Measurements from ENCODE around the gene ST6GALNAC6. TPM values are rescaled to one million over a fixed set of nuclear protein-coding genes. Genes with fewer than 3 reads are reported as not detected.
"Not testable (repeated sequence)": the region's sequence is repeated elsewhere in the genome, so short reads cannot be mapped to it uniquely, and the experiment has no call there.

ST6GALNAC6 gene
- total RNA-seq, 1 donor from 2014 or later = 80.0 TPM

DNA sequence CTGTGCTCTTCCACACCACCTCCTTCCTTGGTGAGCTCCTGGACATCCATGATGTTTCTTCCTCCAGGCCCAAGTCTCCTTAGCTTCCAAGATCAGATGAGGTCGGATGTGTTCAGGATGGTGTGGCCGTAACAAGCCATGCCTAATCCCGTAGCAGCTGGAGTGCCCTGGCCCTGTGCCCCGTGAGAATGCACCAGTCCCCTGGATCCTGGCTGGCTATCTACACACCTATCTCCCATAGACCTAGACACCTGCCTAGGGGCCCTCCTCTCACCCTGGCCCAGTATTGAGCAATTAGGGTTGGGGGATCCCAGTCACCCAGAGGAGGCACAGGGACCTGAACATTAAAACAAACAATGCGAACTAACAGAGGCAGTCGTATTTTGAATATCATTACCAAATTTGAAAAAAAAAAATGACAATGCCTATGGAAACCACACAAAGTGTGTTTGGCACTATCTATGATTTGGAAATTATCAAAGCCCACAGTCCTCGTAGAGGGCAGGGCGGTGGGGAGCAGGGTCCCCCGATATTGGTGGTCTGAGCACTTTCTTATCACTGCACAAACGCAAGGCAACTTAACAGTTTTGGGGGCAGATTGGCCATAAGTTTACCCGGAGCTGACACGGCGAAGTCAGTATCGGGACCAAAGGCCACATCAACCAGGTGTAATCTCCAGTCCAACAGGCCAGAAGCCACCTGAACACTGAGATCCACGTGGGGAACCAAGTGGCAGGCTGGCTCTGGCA, 58.1 kb downstream of the ST6GALNAC6 start:
- TF ChIP-seq, protein P1, sequence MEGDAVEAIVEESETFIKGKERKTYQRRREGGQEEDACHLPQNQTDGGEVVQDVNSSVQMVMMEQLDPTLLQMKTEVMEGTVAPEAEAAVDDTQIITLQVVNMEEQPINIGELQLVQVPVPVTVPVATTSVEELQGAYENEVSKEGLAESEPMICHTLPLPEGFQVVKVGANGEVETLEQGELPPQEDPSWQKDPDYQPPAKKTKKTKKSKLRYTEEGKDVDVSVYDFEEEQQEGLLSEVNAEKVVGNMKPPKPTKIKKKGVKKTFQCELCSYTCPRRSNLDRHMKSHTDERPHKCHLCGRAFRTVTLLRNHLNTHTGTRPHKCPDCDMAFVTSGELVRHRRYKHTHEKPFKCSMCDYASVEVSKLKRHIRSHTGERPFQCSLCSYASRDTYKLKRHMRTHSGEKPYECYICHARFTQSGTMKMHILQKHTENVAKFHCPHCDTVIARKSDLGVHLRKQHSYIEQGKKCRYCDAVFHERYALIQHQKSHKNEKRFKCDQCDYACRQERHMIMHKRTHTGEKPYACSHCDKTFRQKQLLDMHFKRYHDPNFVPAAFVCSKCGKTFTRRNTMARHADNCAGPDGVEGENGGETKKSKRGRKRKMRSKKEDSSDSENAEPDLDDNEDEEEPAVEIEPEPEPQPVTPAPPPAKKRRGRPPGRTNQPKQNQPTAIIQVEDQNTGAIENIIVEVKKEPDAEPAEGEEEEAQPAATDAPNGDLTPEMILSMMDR (IDR thresholded peaks at IDR 0.05; ENCODE audit: unreplicated experiment) = no peak
- H3K36me3 Mint-ChIP-seq (ENCODE audit: low read depth, unreplicated experiment) = peaks cover 24% of the 10 kb centered on the region
- H3K4me3 Mint-ChIP-seq (ENCODE audit: unreplicated experiment) = peak overlapping the region; percentile 63
- no peaks in the 10 kb centered on the region for H3K9me3 Mint-ChIP-seq (ENCODE audit: unreplicated experiment)
- no peak for DNase-seq (ENCODE audit: low spot score)
- H3K4me1 Mint-ChIP-seq (ENCODE audit: unreplicated experiment) = peaks cover 70% of the 10 kb centered on the region
- H3K27ac Mint-ChIP-seq (ENCODE audit: unreplicated experiment) = peak overlapping the region; percentile 63
- H3K27me3 Mint-ChIP-seq (ENCODE audit: unreplicated experiment) = peaks cover 7% of the 10 kb centered on the region

DNA sequence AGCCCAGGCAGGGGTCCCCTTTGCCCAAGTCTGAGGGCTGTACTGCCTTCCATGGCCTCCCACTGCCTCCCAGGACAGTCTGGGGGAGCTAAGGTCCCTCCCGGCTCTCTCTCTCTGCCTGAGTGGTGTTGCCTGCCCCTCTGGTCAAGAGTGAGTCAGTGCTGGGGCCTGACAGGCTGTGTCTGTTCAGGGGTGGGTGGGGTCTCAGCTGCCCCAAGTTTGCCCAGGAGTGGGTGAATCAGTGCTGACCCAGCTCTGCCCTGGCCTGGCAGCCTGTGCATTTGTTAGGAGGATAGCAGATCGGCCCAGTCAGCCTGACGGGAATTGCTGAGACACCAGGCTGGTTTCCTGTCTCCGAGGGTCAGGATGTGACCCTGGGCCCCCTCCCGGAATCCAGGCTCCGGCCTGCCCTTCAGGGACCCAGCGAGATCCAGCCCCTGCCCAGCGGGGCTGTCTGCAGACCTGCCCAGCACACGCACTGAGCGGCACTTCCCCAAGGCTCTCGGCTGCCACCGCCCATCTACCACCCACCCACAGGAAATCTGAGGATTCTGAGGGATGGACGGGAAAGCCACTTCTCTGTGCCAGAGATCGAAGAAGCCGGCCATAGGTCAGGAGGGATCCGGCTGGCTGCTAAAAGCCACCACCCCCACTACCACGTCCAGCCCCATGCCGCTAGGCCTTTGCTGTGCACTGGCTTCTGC, 60.9 kb downstream of the ST6GALNAC6 start:
- peak; percentile 69 for DNase-seq (ENCODE audit: low spot score)
- H3K36me3 Mint-ChIP-seq (ENCODE audit: low read depth, unreplicated experiment) = peaks cover 24% of the 10 kb centered on the region
- no peaks in the 10 kb centered on the region for H3K9me3 Mint-ChIP-seq (ENCODE audit: unreplicated experiment)
- H3K4me3 Mint-ChIP-seq (ENCODE audit: unreplicated experiment) = no peak overlapping the region
- TF ChIP-seq, protein P1 (IDR thresholded peaks at IDR 0.05; ENCODE audit: unreplicated experiment) = no peak
- peaks cover 66% of the 10 kb centered on the region for H3K4me1 Mint-ChIP-seq (ENCODE audit: unreplicated experiment)
- peak overlapping the region; percentile 95 for H3K27ac Mint-ChIP-seq (ENCODE audit: unreplicated experiment)
- H3K27me3 Mint-ChIP-seq (ENCODE audit: unreplicated experiment) = peaks cover 7% of the 10 kb centered on the region

GRCh38 chr9:127837346-127837745, 62.1 kb downstream of the ST6GALNAC6 start:
- DNase-seq (ENCODE audit: low spot score) = no peak
- Mint-ChIP-seq H3K36me3 (ENCODE audit: low read depth, unreplicated experiment) (peaks cover 26% of the 10 kb centered on the region), H3K27ac (ENCODE audit: unreplicated experiment) (peak overlapping the region; percentile 50), H3K27me3 (ENCODE audit: unreplicated experiment) (peaks cover 6% of the 10 kb centered on the region), H3K9me3 (ENCODE audit: unreplicated experiment) (no peaks in the 10 kb centered on the region), H3K4me1 (ENCODE audit: unreplicated experiment) (peaks cover 61% of the 10 kb centered on the region), H3K4me3 (ENCODE audit: unreplicated experiment) (peak overlapping the region; percentile 29)
- TF ChIP-seq, protein P1 (IDR thresholded peaks at IDR 0.05; ENCODE audit: unreplicated experiment) = no peak

GRCh38 chr9:127836561-127836960, 62.8 kb downstream of the ST6GALNAC6 start:
- H3K9me3 Mint-ChIP-seq (ENCODE audit: unreplicated experiment); H3K4me3 Mint-ChIP-seq (ENCODE audit: unreplicated experiment); DNase-seq (ENCODE audit: low spot score); H3K27me3 Mint-ChIP-seq (ENCODE audit: unreplicated experiment): not testable (repeated sequence)
- peak overlapping the region; percentile 67 for H3K27ac Mint-ChIP-seq (ENCODE audit: unreplicated experiment)
- peaks cover 58% of the 10 kb centered on the region for H3K4me1 Mint-ChIP-seq (ENCODE audit: unreplicated experiment)
- H3K36me3 Mint-ChIP-seq (ENCODE audit: low read depth, unreplicated experiment) = peaks cover 23% of the 10 kb centered on the region

DNA sequence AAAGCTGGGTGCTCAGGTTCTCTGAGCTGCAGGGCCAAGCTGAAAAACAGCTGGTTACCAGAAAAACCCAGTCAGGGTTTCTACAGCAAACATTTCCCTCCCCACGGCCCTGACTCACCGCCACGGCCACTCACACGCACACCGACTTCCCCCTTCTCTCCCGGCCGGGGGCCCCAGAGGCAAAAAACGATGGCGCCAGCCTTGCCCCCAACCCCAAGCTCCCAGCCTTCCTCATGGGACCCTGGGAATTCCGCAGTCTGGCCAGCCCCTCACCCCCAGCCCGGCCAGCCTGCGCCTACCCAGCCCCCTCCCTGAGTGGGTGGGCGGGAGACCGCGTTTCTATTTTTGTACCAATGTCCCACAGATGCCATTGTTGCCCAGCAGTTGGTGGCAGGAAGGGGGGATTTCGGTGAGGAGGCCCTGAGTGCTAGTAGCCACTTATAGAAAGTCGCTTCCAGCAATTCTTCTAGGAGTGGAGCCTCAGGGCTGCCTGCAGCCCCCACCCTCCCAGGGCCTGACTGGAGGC, 63.3 kb downstream of the ST6GALNAC6 start:
- Mint-ChIP-seq H3K4me1 (ENCODE audit: unreplicated experiment) (peaks cover 54% of the 10 kb centered on the region), H3K27me3 (ENCODE audit: unreplicated experiment) (peaks cover 7% of the 10 kb centered on the region), H3K27ac (ENCODE audit: unreplicated experiment) (peak overlapping the region; percentile 36), H3K4me3 (ENCODE audit: unreplicated experiment) (no peak overlapping the region), H3K9me3 (ENCODE audit: unreplicated experiment) (no peaks in the 10 kb centered on the region), H3K36me3 (ENCODE audit: low read depth, unreplicated experiment) (peaks cover 18% of the 10 kb centered on the region)
- DNase-seq (ENCODE audit: low spot score) = no peak
- TF ChIP-seq, protein P1 (IDR thresholded peaks at IDR 0.05; ENCODE audit: unreplicated experiment) = no peak

Small RNA genes within 50 kb of the gene (microRNA-seq; reads per million reads assigned to microRNA genes)
- gene MIR4672 (ENCODE audit: unreplicated experiment) = 0.21 reads per million

Other genes starting within 250 kb of the ST6GALNAC6 start
- gene CFAP157, start 192.6 kb downstream of the ST6GALNAC6 start, total RNA-seq (ENCODE audit: unreplicated experiment) = 0.85 TPM
- 15.3 TPM for gene PTRH1, start 183.9 kb downstream of the ST6GALNAC6 start, total RNA-seq (ENCODE audit: unreplicated experiment)
- 0.08 TPM for gene TTC16, start 183.5 kb downstream of the ST6GALNAC6 start, total RNA-seq (ENCODE audit: unreplicated experiment)
- 29.1 TPM for gene TOR2A, start 164.3 kb downstream of the ST6GALNAC6 start, total RNA-seq (ENCODE audit: unreplicated experiment)
- 137 TPM for gene SH2D3C, start 120.9 kb downstream of the ST6GALNAC6 start, total RNA-seq (ENCODE audit: unreplicated experiment)
- gene CDK9, start 113.6 kb downstream of the ST6GALNAC6 start, total RNA-seq (ENCODE audit: unreplicated experiment) = 188 TPM
- gene FPGS, start 96.7 kb downstream of the ST6GALNAC6 start, total RNA-seq (ENCODE audit: unreplicated experiment) = 51.3 TPM
- gene ENG, start 44.9 kb downstream of the ST6GALNAC6 start, total RNA-seq (ENCODE audit: unreplicated experiment) = 113 TPM
- 63.3 TPM for gene AK1, start 21.9 kb downstream of the ST6GALNAC6 start, total RNA-seq (ENCODE audit: unreplicated experiment)
- 25.0 TPM for gene ST6GALNAC4, start 17.4 kb upstream of the ST6GALNAC6 start, total RNA-seq (ENCODE audit: unreplicated experiment)
- 2.4 TPM for gene PIP5KL1, start 31.2 kb upstream of the ST6GALNAC6 start, total RNA-seq (ENCODE audit: unreplicated experiment)
- gene DPM2, start 38.3 kb upstream of the ST6GALNAC6 start, total RNA-seq (ENCODE audit: unreplicated experiment) = 31.5 TPM
- 27.3 TPM for gene EEIG1, start 81.4 kb upstream of the ST6GALNAC6 start, total RNA-seq (ENCODE audit: unreplicated experiment)
- gene NAIF1, start 167.7 kb upstream of the ST6GALNAC6 start, total RNA-seq (ENCODE audit: unreplicated experiment) = 9.9 TPM
- gene SLC25A25, start 168.6 kb upstream of the ST6GALNAC6 start, total RNA-seq (ENCODE audit: unreplicated experiment) = 8.5 TPM
- gene PTGES2, start 228.1 kb upstream of the ST6GALNAC6 start, total RNA-seq (ENCODE audit: unreplicated experiment) = 39.8 TPM
- gene LCN2, start 249.8 kb upstream of the ST6GALNAC6 start, total RNA-seq (ENCODE audit: unreplicated experiment) = not detected